ENCODE data around the gene ORM1.
"Not testable (repeated sequence)": the region's sequence is repeated elsewhere in the genome, so short reads cannot be mapped to it uniquely, and the experiment has no call there.

ORM1 gene

GRCh38 chr9:114310471-114311450 is 12.1 kb upstream of the ORM1 start:
- no peak for DNase-seq

- DNase-seq: no peak
Observed at GRCh38 chr9:114311571-114312512, 11.1 kb upstream of the ORM1 start.

DNA sequence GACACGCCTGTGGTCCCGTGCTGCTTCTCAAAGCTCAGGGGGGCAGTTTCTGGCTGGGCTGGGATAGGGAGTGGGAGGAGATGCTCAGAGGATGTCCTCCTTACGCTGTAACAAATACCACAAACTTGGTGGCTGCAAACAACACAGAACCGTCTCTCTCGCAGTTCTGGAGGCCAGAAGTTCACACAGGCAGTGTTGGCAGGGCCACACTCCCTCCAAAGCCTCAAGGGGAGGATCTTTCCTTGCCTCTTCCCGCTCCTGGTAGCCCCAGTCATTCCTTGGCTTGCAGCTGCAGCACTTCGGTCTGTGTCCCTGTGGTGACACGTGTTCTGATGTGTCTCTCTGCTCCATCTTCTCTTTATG is 10.4 kb upstream of the ORM1 start:
- DNase-seq: no peak

GRCh38 chr9:114313186-114313585 is 9.7 kb upstream of the ORM1 start:
- DNase-seq: no peak

GRCh38 chr9:114314256-114314867 is 8.5 kb upstream of the ORM1 start:
- DNase-seq: no peak

DNA sequence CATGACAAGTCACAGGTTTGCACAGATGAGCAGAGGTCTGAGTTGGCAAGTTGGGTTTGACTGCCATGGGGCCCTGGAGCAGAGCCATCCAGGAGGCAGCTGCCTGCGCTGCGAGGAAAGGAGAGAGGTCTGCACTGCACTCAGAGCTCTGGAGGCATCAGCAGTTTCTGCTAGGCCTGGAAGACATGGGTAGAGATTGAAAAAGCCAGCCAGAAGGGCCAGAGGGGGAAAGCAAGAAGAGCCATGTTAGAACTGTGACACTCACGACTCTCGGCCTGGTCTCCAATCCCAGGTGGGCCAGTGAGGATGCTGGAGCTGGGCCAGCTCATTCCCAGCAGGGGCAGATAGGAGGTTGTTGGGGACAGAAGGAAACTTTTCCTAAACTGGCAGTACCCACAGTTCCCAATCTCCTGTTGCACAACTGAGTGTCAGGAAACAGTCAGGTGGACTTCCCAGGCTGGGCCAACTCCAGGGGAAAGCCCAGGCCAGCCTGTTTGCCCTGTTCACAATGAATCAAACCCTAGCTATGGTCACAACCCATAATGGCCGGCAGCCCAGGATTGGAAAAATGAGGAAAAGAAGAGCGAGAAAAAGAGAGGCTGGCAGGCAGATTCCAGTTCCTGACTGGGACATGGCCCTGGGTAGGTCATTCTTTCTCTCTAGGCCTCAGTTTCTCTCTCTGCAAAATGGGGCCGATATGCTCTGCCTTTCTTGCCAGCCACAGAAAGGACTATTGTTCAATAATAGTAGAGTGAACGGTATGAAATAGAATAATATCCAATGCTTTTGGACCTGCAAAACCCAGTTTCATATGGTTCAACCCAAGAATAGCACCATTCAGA is 7.8 kb upstream of the ORM1 start:
- DNase-seq: no peak

DNA sequence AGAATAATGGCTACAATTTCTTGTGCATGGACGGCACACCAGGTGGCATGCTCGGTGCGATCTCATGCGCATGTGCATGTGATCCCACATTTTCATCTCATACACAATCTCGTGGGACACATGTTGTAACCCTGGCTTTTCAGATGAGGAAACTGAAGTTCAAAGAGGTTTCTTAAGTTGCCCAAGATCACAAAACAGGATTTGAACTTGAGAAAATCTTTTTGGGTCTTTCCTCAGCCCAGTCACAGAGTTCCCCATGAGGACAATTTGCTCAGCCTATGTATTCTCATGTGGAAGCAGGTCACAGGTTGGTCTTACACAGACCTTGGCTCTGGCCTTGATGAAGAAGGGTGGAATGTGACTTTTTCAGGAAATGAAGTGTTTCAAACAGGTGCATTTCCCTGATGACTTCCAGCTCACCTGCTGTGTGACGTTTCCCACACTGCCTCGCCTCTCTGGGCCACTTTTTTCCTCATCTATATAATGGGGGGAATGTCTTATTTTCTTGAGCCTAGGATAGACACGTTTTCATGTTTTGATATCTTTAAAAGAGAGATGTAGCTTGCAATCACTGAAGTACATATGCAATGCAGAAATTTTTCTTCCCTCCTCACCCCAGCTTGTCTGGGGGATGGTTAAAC is 7.1 kb upstream of the ORM1 start:
- DNase-seq: no peak

DNA sequence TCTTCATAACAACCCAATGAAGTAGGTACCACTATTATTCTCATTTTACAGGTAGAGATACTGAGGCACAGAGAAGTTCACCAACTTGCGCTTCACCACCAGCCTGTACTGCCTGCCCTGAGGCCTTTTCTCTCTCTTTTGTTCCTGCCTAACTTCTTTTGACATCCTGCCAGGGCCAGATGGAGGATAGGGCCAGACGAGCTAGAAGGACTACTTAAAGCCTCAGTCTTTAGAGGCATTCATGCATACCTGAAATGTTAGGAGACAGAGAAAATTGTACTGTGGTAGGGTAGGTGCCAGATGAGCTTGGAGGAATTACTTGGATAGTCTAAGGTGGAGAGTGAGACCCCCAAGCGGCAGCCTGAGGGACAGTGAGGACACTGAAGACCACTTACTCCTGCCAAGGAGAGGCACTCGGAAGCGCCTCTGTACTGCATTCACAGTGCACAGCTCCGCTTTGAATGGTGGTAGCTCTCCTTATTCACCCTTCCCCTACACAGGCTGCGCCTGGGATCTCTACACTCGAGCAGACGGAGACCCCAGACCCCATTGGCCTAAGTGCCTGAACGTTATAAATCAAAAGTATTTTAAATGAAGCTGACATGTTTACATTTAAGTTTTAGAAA is 6.2 kb upstream of the ORM1 start:
- no peak for DNase-seq

- DNase-seq: no peak
Observed at GRCh38 chr9:114317665-114318357, 5.1 kb upstream of the ORM1 start.

GRCh38 chr9:114318416-114318815 is 4.5 kb upstream of the ORM1 start:
- DNase-seq: no peak

- DNase-seq: no peak
Observed at GRCh38 chr9:114319147-114319546, 3.8 kb upstream of the ORM1 start.

DNA sequence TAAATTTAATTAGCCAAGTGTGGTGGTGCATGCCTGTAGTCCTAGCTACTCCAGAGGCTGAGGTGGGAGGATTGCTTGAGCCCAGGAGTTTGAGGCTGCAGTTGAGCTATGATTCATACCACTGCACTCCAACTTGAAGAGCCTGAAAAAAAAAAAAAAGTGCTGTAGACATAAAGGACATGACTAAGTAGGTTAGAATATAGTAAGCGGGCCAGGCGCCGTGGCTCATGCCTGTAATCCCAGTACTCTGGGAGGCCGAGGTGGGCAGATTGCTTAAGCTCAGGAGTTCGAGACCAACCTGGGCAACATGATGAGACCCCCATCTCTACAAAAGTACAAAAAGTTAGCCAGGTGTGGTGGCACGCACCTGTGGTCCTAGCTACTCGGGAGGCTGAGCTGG is 2.2 kb upstream of the ORM1 start:
- DNase-seq: not testable (repeated sequence)

- no peak for DNase-seq
Observed at GRCh38 chr9:114321759-114322158, 1.1 kb upstream of the ORM1 start.

- not testable (repeated sequence) for DNase-seq
Observed at GRCh38 chr9:114322160-114322818, 609 bp upstream of the ORM1 start.

- not testable (repeated sequence) for DNase-seq
Observed at GRCh38 chr9:114323849-114324248, 951 bp downstream of the ORM1 start.

DNA sequence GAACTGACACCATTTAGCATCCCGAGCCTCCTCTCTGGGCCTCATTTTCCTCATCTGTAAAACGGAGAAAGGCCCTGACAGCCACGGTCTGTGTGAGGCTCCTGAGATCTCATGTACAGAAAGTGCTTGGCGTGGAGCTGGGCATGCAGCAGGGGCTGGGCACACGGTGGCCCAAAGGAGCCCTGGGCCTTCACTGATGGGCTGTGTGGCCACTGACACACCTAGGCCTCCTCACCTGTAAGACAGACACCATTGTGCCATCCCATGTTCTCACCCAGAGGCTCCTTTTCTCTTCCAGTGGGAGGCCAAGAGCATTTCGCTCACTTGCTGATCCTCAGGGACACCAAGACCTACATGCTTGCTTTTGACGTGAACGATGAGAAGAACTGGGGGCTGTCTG is 1.6 kb downstream of the ORM1 start:
- DNase-seq: no peak

GRCh38 chr9:114324965-114325364 is 2.1 kb downstream of the ORM1 start:
- not testable (repeated sequence) for DNase-seq

DNA sequence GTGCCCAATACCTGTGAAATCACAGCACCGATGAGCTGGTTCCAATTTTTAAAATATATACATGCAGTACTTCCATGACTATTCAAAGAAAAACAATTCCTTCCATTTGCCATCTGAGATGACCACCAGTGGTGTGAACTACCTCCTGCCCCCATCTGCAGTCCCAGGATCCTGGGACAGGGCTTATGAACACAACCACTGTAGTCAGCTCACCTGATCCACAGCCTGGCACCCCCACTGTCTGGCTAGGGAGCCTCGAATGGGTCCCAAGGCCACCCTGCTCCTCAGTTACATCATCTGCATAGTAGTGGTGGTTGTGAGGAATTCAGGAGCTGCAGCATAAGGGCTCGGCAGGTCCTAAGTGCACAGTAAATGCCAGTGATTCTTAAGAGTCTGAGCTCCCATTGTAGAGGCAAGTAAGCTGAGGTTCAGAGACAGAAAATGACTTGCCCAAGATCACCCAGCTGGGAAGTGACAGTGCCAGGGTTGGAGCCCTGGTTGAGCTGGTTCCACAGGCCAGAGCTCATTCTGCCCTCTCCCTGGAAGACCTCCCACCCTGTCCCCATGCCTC is 2.9 kb downstream of the ORM1 start:
- DNase-seq: not testable (repeated sequence)

DNA sequence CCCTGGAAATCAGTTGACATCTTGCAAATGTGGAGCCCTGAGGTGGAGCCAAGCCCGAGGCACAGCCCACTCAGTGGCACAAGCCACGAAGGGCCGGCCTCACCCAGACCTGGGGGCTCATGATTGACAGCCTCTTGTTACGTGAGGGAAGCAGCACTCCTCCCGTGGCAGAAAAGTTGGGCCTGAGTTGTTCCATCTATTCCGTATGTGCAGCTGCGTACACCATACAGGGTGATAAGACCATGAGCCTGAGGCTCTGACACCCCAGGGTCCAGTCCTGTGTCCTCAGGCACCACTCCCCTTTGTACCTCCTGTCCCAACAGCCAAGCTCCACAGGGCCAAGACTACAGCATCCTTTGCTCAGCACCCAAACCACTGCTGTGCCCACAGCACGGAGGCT is 4.9 kb downstream of the ORM1 start:
- no peak for DNase-seq
